Muscle layer of duodenum (tissue), 2 donors: ENCODE data around the gene BEND7.

Experiments used
- H3K27ac ChIP-seq: one replicate; pipeline ENCODE4 v1.7.0; 2013; ENCODE audit warnings: mild to moderate bottlenecking, low read length
- H3K27me3 ChIP-seq: one replicate; pipeline ENCODE4 v1.7.0; 2013; ENCODE audit warnings: low read depth, mild to moderate bottlenecking, control low read depth, low read length
- H3K36me3 ChIP-seq, 2 donors: one replicate each; pipeline ENCODE4 v1.7.0; 2013; ENCODE audit warnings: low read length in 2 of 2, control low read depth in 1 of 2, mild to moderate bottlenecking in 1 of 2; ENCODE audit not compliant: insufficient read depth in 2 of 2, control insufficient read depth in 1 of 2
- H3K4me1 ChIP-seq, 2 donors: one replicate each; pipeline ENCODE4 v1.7.0; 2013; ENCODE audit warnings: low read length in 2 of 2, mild to moderate bottlenecking in 2 of 2, control low read depth in 1 of 2, moderate library complexity in 1 of 2; ENCODE audit not compliant: insufficient read depth in 2 of 2, control insufficient read depth in 1 of 2
- H3K4me3 ChIP-seq, 2 donors: one replicate each; pipeline ENCODE4 v1.7.0; 2013; ENCODE audit warnings: low read length in 2 of 2, low read depth in 1 of 2, mild to moderate bottlenecking in 1 of 2
- H3K9me3 ChIP-seq, 2 donors: one replicate each; pipeline ENCODE4 v1.7.0; 2013; ENCODE audit warnings: low read length in 2 of 2, control low read depth in 1 of 2, mild to moderate bottlenecking in 1 of 2; ENCODE audit not compliant: control insufficient read depth in 1 of 2
- donor health status: healthy.

BEND7 gene

GRCh38 chr10:13528875-13529713 is at the start of gene BEND7:
BEND7 (minus strand) TSS chr10:13529014; CDS start chr10:13528533, 481 bp downstream.
- no peaks in the 10 kb centered on the region for H3K9me3 ChIP-seq
- peak within 1 kb of the TSS; percentile 70 to 74 for H3K4me3 ChIP-seq
- peak within 1 kb of the TSS; percentile 79 for H3K27ac ChIP-seq
- peaks cover 7 to 16% of the 10 kb centered on the region in 2 donors for H3K4me1 ChIP-seq
- peaks cover 0 to 4% of the 10 kb centered on the region in 2 donors for H3K36me3 ChIP-seq
- no peaks in the 10 kb centered on the region for H3K27me3 ChIP-seq

DNA sequence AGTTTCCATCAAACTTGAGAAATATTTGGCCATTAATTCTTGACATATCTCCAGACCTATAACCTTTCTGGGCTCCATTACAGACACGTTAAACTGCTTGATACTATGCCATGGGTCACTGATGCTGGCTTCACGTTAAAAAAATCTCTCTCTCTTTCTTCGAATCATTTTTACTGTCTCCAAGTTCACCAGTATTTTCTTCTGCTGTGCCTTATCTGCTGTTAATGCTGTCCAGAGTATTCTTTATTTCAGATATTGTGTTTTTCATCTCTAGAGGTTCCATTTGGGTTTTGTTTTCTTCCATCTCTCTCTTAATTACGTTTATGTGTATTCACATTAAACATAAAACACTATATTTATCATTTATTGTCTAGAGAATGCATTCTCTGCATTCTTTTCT is 45.1 kb upstream of the BEND7 start:
- H3K9me3 ChIP-seq = peaks cover 0 to 6% of the 10 kb centered on the region in 2 donors
- no peaks in the 10 kb centered on the region for H3K36me3 ChIP-seq
- H3K27ac ChIP-seq = no peak overlapping the region
- no peaks in the 10 kb centered on the region for H3K4me1 ChIP-seq
- H3K27me3 ChIP-seq = peaks cover 5% of the 10 kb centered on the region
- H3K4me3 ChIP-seq = no peak overlapping the region

- Histone ChIP-seq H3K27ac (no peak overlapping the region), H3K36me3 (no peaks in the 10 kb centered on the region), H3K4me3 (no peak overlapping the region), H3K27me3 (peaks cover 5% of the 10 kb centered on the region), H3K4me1 (no peaks in the 10 kb centered on the region), H3K9me3 (peaks cover 0 to 6% of the 10 kb centered on the region in 2 donors)
Observed at GRCh38 chr10:13571541-13571940, 42.7 kb upstream of the BEND7 start.

GRCh38 chr10:13567030-13567429 is 38.2 kb upstream of the BEND7 start:
- no peaks in the 10 kb centered on the region for H3K4me1 ChIP-seq
- H3K36me3 ChIP-seq = no peaks in the 10 kb centered on the region
- no peaks in the 10 kb centered on the region for H3K9me3 ChIP-seq
- H3K4me3 ChIP-seq = no peak overlapping the region
- H3K27me3 ChIP-seq = no peaks in the 10 kb centered on the region
- no peak overlapping the region for H3K27ac ChIP-seq

GRCh38 chr10:13564576-13564975 is 35.8 kb upstream of the BEND7 start:
- Histone ChIP-seq H3K4me3 (no peak overlapping the region), H3K27me3 (no peaks in the 10 kb centered on the region), H3K36me3 (no peaks in the 10 kb centered on the region), H3K4me1 (no peaks in the 10 kb centered on the region), H3K9me3 (no peaks in the 10 kb centered on the region), H3K27ac (no peak overlapping the region)

GRCh38 chr10:13563481-13564445 is 34.9 kb upstream of the BEND7 start:
- Histone ChIP-seq H3K4me1 (no peaks in the 10 kb centered on the region), H3K9me3 (no peaks in the 10 kb centered on the region), H3K27ac (no peak overlapping the region)

DNA sequence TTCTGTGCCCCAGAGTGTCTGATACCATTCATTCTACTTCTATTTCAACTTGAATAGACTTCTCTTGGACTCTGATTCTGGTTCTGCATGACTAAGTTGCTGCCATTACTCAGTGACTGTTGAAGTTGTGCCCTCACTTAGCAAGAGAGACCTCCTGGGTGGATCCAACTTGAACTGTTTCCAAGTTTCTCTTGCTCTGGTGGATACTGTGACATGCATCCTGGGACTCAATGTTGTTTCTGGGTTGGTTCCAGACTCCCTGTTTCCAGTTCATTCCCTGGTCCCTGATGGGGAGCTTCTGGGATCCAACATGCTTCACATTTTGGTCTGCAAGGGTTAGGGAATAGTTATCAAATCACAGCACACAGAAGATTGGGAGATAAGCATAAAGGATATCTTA is 31.8 kb upstream of the BEND7 start:
- Histone ChIP-seq H3K4me3 (no peak overlapping the region), H3K9me3 (no peaks in the 10 kb centered on the region), H3K27me3 (no peaks in the 10 kb centered on the region), H3K36me3 (no peaks in the 10 kb centered on the region), H3K4me1 (no peaks in the 10 kb centered on the region), H3K27ac (no peak overlapping the region)

More at GRCh38 chr10:13563481-13564445, 34.9 kb upstream of the BEND7 start:
- no peaks in the 10 kb centered on the region for H3K27me3 ChIP-seq
- no peaks in the 10 kb centered on the region for H3K36me3 ChIP-seq
- no peak overlapping the region for H3K4me3 ChIP-seq

DNA sequence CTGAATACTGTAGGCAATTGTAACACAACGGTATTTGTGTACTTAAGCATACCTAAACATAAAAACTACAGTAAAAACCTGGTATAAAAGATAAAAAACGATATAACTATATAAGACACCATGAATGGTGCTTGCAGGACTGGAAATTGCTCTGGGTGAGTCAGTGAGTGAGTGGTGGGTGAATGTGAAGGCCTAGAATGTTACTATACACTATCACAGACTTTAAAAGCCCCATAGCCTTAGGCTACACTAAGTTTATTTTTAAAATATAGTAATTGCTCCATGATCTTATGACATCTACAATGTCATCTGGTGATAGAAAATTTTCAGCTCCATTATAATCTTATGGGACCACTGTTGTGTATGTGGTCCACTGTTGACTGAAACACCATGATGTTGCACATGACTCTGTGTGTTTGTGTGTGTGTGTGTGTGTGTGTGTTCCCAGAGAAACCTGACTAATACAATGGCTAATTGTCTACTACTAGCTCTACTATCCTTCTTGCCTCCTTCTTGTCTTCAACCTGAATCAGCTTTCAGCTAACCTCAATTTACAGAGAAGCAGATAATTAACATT is 30.4 kb upstream of the BEND7 start:
- Histone ChIP-seq H3K27me3 (no peaks in the 10 kb centered on the region), H3K27ac (no peak overlapping the region), H3K4me1 (no peaks in the 10 kb centered on the region), H3K4me3 (no peak overlapping the region), H3K36me3 (no peaks in the 10 kb centered on the region), H3K9me3 (no peaks in the 10 kb centered on the region)

DNA sequence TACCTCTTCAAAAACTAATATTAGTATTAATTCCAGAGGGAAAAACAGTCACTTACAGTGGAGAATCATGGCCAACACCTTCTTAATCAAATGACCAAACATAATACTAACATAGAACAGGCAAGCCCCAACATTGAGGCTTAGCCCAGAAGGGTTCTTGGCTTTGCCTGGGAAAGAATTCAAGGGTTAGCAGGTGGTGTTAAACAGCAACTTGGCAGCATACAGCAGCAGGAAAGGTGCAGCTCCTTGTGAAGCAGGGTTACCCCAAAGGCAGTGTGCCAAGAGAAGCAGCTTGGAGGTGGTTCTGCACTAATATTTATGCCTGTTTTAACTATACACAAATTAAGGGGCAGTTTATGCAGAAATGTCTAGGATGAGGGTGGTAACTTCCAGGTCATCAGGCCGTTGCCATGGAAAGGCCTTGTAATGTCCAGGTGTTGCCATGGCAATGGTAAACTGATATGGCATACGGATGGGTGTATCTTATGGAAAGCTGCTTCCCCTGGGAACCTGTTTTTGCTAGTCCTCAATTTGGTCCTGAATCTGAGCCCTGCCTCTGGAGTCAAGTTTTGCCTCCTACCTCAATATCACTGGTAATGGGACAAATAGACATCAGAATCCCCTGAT is 27.2 kb upstream of the BEND7 start:
- peaks cover 0 to under 1% of the 10 kb centered on the region in 2 donors for H3K9me3 ChIP-seq
- no peaks in the 10 kb centered on the region for H3K36me3 ChIP-seq
- H3K4me1 ChIP-seq = no peaks in the 10 kb centered on the region
- no peaks in the 10 kb centered on the region for H3K27me3 ChIP-seq
- H3K27ac ChIP-seq = no peak overlapping the region
- no peak overlapping the region for H3K4me3 ChIP-seq

DNA sequence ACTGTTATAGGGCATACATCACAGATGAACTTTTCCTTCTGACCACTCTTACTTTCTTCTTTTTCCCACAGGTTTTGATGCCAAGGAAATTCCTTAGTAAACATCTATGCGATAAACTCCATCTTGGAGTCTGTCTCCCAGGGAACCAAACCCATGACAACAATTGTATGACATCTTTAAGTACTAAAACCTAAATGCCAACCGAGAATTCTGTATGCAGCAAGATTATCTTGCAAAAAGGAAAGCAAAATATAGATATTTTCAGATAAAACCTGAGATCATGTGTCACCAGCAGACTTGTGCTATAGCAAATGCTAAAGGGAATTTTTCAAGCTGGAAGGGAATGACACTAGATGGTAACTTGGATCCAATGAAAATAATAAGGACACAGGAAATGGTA is 22.0 kb upstream of the BEND7 start:
- no peaks in the 10 kb centered on the region for H3K4me1 ChIP-seq
- no peak overlapping the region for H3K27ac ChIP-seq
- peaks cover 0 to 13% of the 10 kb centered on the region in 2 donors for H3K9me3 ChIP-seq
- H3K27me3 ChIP-seq = peaks cover 4% of the 10 kb centered on the region
- no peaks in the 10 kb centered on the region for H3K36me3 ChIP-seq
- no peak overlapping the region for H3K4me3 ChIP-seq
